GM12801 (cell line): ENCODE data around the gene TOPAZ1.

Experiments used
- CTCF ChIP-seq: IDR thresholded peaks from one replicate; pipeline ENCODE4 v1.5.1; 2011; ENCODE audit warnings: control low read depth; ENCODE audit not compliant: insufficient read length; ENCODE audit errors: extremely low read depth

TOPAZ1 gene

DNA sequence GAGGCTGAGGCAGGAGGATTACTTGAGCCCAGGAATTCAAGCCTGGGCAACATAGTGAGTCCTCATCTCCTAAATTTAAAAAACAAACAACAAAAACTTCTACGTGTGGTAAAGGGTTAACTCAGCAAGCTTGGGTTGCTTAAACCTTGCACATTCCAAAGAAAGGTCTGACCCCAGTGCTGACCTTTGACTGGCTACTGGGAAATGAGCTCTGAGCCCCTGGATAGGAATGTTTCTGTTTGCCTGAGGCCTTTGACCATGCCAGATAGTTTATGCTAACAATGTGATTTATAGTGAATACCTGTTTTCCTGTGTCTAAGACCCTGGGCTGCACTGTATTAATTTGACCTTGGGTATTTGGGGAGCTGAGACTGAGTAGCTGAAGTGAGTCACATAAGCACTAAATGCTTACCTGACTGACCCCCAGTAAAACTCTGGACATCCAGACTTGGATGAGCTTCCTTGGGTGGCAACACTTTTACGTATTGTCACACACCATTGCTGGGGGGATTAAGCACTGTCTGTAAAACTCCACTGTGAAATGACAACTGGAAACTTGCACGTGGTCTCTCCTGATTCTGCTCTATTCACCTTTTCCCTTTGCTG is 117.6 kb downstream of the TOPAZ1 start:
- TF ChIP-seq CTCF: no peak

DNA sequence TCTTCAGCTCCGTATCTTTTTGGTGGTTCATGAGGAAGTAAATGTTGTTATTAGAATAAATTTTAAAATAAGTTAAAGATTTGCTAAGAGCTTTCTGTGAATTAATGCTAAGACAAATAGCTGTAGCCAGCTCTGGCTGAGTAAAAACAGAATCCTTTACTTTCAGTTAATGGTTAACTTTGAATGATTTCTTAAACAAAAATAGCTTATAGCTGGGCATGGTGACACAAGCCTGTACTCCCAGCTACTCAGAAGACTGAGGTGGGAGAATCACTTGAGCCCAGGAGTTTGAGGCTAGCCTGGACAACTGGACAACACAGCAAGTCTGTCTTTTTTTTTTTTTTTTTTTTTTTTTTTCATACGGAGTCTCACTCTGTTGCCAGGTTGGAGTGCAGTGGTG is 121.9 kb downstream of the TOPAZ1 start:
- no peak for TF ChIP-seq CTCF

GRCh38 chr3:44365952-44366351 is 124.3 kb downstream of the TOPAZ1 start:
- TF ChIP-seq CTCF: no peak

DNA sequence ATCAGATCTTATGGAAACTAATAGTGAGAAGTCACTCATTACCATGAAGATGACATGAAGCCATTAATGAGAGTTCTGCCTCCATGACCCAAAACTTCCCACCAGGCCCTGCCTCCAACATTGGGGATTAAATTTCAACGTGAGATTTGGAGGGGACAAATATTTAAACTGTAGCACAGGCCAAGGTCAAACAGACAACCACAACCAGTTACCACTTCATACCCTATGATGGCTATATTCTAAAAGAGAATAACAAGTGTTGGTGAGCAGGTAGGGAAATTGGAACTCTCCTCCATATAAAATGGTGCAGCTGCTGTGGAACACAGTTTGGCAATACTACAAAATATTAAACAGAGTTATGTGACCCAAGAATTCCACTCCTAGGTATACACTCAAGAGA is 133.8 kb downstream of the TOPAZ1 start:
- TF ChIP-seq CTCF: no peak
